Thyroid gland (tissue), 4 donors: ENCODE data around the gene CLEC18B. TPM values are rescaled to one million over a fixed set of nuclear protein-coding genes. Genes with fewer than 3 reads are reported as not detected.

Experiments used
- DNase-seq, 2 donors: peaks; one replicate each; pipeline ENCODE4 v3.0.0-alpha.2; 2019
- H3K27ac ChIP-seq, 3 donors: fragments of 200-600 bp; sonication (generic); 1 replicate in 2 of 3; 2 replicates in 1 of 3; pipeline ENCODE4 v1.5.1; 2016 to 2019; ENCODE audit warnings: mild to moderate bottlenecking in 1 of 3, moderate library complexity in 1 of 3
- H3K27me3 ChIP-seq: fragments of 200-600 bp; sonication (generic); one replicate; pipeline ENCODE4 v1.5.1; 2019
- H3K36me3 ChIP-seq, 2 donors: fragments of 200-600 bp; sonication (generic); one replicate each; pipeline ENCODE4 v1.5.1; 2016 to 2019
- H3K4me1 ChIP-seq, 2 donors: fragments of 200-600 bp; sonication (generic); one replicate each; pipeline ENCODE4 v1.5.1; 2017 to 2019
- H3K4me3 ChIP-seq, 3 donors: fragments of 200-600 bp; sonication (generic); replicated peaks in 1 of 3; 1 replicate in 2 of 3; 2 replicates in 1 of 3; pipeline ENCODE4 v1.5.1; 2016; ENCODE audit warnings: mild to moderate bottlenecking in 1 of 3
- H3K9me3 ChIP-seq: fragments of 200-600 bp; sonication (generic); one replicate; pipeline ENCODE4 v1.5.1; 2017
- CTCF ChIP-seq, 6 experiments: fragments of 200-600 bp in 3 of 6; fragments of 450-650 bp in 3 of 6; sonication (generic) in 3 of 6; IDR thresholded peaks; one replicate each; pipeline ENCODE4 v1.5.1; 2016 to 2019; ENCODE audit warnings: antibody characterized with exemption in 6 of 6, mild to moderate bottlenecking in 2 of 6, inconsistent platforms in 1 of 6, moderate library complexity in 1 of 6
- POLR2A ChIP-seq, 2 donors: fragments of 450-650 bp; IDR thresholded peaks; one replicate each; pipeline ENCODE4 v1.6.1; 2017; ENCODE audit warnings: antibody characterized with exemption in 2 of 2, mild to moderate bottlenecking in 2 of 2, moderate library complexity in 1 of 2
- WGBS, 2 donors: methylation state at CpG; one replicate each; pipeline ENCODE4 v1.1.5; 2017; 5-methylcytosine and 5-hydroxymethylcytosine counted together
- intact Hi-C: fragments of 100-400 bp; cut with DNase I; formaldehyde crosslinking; loops from one replicate; pipeline ENCODE4 v1.15.1; 2023
- total RNA-seq, 4 donors: library from RNA; depleted of rRNA; stranded (reverse); fragments of >200 nt; gene quantifications; one replicate each; pipeline ENCODE4 v1.2.3, GENCODE V29; 2016

Gene CLEC18B
- total RNA-seq, 4 donors from 2014 or later = 0.67 TPM; not detected in 3

GRCh38 chr16:74450236-74450635 lies 29.0 kb upstream of the CLEC18B start:
- intact Hi-C loops = no loop called here
- H3K27me3 ChIP-seq = no peaks in the 10 kb centered on the region
- 63% methylated on average over 3 of the region's 3 CpGs for WGBS, 2 donors
- H3K4me3 ChIP-seq = no peak overlapping the region
- TF ChIP-seq POLR2A (IDR thresholded peaks at IDR 0.05) (no peak), CTCF (IDR thresholded peaks at IDR 0.05) (no peak)
- no peaks in the 10 kb centered on the region for H3K9me3 ChIP-seq
- peaks cover 20 to 24% of the 10 kb centered on the region in 2 donors for H3K36me3 ChIP-seq
- peak overlapping the region; percentile 59 to 85 (median 64) for H3K27ac ChIP-seq
- peaks cover 6 to 25% of the 10 kb centered on the region in 2 donors for H3K4me1 ChIP-seq
- DNase-seq = peak in 1 of 2 donors; percentile 25

- Histone ChIP-seq H3K36me3 (peaks cover 17 to 24% of the 10 kb centered on the region in 2 donors), H3K9me3 (no peaks in the 10 kb centered on the region), H3K4me1 (peaks cover 6 to 25% of the 10 kb centered on the region in 2 donors), H3K27ac (peak overlapping the region; percentile 59 to 85 (median 64)), H3K27me3 (no peaks in the 10 kb centered on the region), H3K4me3 (no peak overlapping the region)
- WGBS, 2 donors = 90 to 100% methylated on average over 3 to 5 of the region's 5 CpGs
- intact Hi-C loops = no loop called here
- no peak for TF ChIP-seq CTCF (IDR thresholded peaks at IDR 0.05)
- TF ChIP-seq POLR2A (IDR thresholded peaks at IDR 0.05) = no peak
- DNase-seq = no peak
Observed at GRCh38 chr16:74449470-74449869, 28.2 kb upstream of the CLEC18B start.

- intact Hi-C loops = no loop called here
- Histone ChIP-seq H3K27me3 (no peaks in the 10 kb centered on the region), H3K9me3 (no peaks in the 10 kb centered on the region), H3K4me3 (no peak overlapping the region), H3K36me3 (peaks cover 17 to 24% of the 10 kb centered on the region in 2 donors), H3K4me1 (peaks cover 6 to 25% of the 10 kb centered on the region in 2 donors), H3K27ac (peak overlapping the region; percentile 15 to 85 (median 64))
- TF ChIP-seq CTCF (IDR thresholded peaks at IDR 0.05) (no peak), POLR2A (IDR thresholded peaks at IDR 0.05) (no peak)
- WGBS, 2 donors = 73 to 75% methylated on average over 8 of the region's 8 CpGs
- peak; percentile 12 to 33 for DNase-seq
Observed at GRCh38 chr16:74448990-74449389, 27.7 kb upstream of the CLEC18B start.

- H3K27ac ChIP-seq = peak overlapping the region in 2 of 3 donors; percentile 30 to 85
- 71 to 83% methylated on average over 5 of the region's 5 CpGs for WGBS, 2 donors
Observed at GRCh38 chr16:74447578-74447977, 26.3 kb upstream of the CLEC18B start.

More at GRCh38 chr16:74447578-74447977, 26.3 kb upstream of the CLEC18B start:
- Histone ChIP-seq H3K4me1 (peaks cover 6 to 25% of the 10 kb centered on the region in 2 donors), H3K9me3 (no peaks in the 10 kb centered on the region), H3K36me3 (peaks cover 10 to 14% of the 10 kb centered on the region in 2 donors), H3K4me3 (no peak overlapping the region), H3K27me3 (no peaks in the 10 kb centered on the region)
- TF ChIP-seq CTCF (IDR thresholded peaks at IDR 0.05) = no peak
- no peak for TF ChIP-seq POLR2A (IDR thresholded peaks at IDR 0.05)
- no peak for DNase-seq
- intact Hi-C loops = no loop called here
